ENCODE measurements around the gene ERV3-1. TPM values are rescaled to one million over a fixed set of nuclear protein-coding genes. Genes with fewer than 3 reads are reported as not detected.
"Not testable (repeated sequence)": the region's sequence is repeated elsewhere in the genome, so short reads cannot be mapped to it uniquely, and the experiment has no call there.

The ERV3-1 gene
- total and polyA plus RNA-seq, 9 of the 15 experiments (the other 6 are each of a cell fraction or from before 2014, with no cell fraction given) = 10.2 to 30.0 (median 22.0) TPM

- TF ChIP-seq ATF7 (IDR thresholded peaks at IDR 0.05) = peak; percentile 60; the same call in 1 of the 2 replicates
- peak; percentile 87 for TF ChIP-seq KLF16 (IDR thresholded peaks at IDR 0.05)
- TF ChIP-seq MYNN (IDR thresholded peaks at IDR 0.05) = peak; percentile 93
- TF ChIP-seq MYNN (CRISPR knock-in tag; IDR thresholded peaks at IDR 0.05); PBX2 (CRISPR knock-in tag; IDR thresholded peaks at IDR 0.05; ENCODE audit: low read depth): not testable (repeated sequence)
- TF ChIP-seq SMARCA4 (IDR thresholded peaks at IDR 0.05) = peak; percentile 94
- peak; percentile 46; the same call in 1 of the 2 replicates for TF ChIP-seq MTA3 (IDR thresholded peaks at IDR 0.05; ENCODE audit: borderline replicate concordance)
- peak; percentile 80 for TF ChIP-seq FOSL1 (tag; conservative IDR thresholded peaks at IDR 0.05)
- TF ChIP-seq KDM1A (IDR thresholded peaks at IDR 0.05) = peak; percentile 57 to 65; a peak in 3 of 4 replicates
- TF ChIP-seq ZNF589 (CRISPR knock-in tag; IDR thresholded peaks at IDR 0.05; ENCODE audit: low read depth) = peak; percentile 60; the same call in 1 of the 2 replicates
- peak; percentile 65; the same call in 1 of the 2 replicates for TF ChIP-seq NCOA1 (IDR thresholded peaks at IDR 0.05; ENCODE audit: low read depth)
- TF ChIP-seq NCOA2 (IDR thresholded peaks at IDR 0.05; ENCODE audit: partially characterized antibody in 2 of 2) = peak in 1 of 2 experiments; percentile 38
- TF ChIP-seq EHMT2 (IDR thresholded peaks at IDR 0.05) = peak; percentile 36; the same call in 1 of the 2 replicates
- peak; percentile 97 for TF ChIP-seq TCF3 (CRISPR knock-in tag; IDR thresholded peaks at IDR 0.05)
- TF ChIP-seq ARNT (IDR thresholded peaks at IDR 0.05) = peak in 1 of 2 experiments; percentile 80; a peak in 1 of 4 replicates
- peak; percentile 88 for TF ChIP-seq TFAP4 (CRISPR knock-in tag; IDR thresholded peaks at IDR 0.05; ENCODE audit: borderline replicate concordance)
- peak; percentile 78 for TF ChIP-seq POLR2AphosphoS5 (IDR thresholded peaks at IDR 0.05; ENCODE audit: control insufficient read depth, insufficient read depth, low read depth, low read length)
- TF ChIP-seq PBX2 (tag; conservative IDR thresholded peaks at IDR 0.05; ENCODE audit: low read depth) = peak; percentile 75
- peak; percentile 81 for TF ChIP-seq RNF2 (IDR thresholded peaks at IDR 0.05)
- 0 out of 2 replicates have a peak, but pooled peaks have one; percentile 34 for TF ChIP-seq MITF (IDR thresholded peaks at IDR 0.05)
- peak; percentile 74 for TF ChIP-seq PHB2 (IDR thresholded peaks at IDR 0.05; ENCODE audit: low read depth)
- peak; percentile 53 to 69 for TF ChIP-seq MNT (conservative IDR thresholded peaks at IDR 0.05)
- peak; percentile 47; the same call in 1 of the 2 replicates for TF ChIP-seq HSF4 (CRISPR knock-in tag; IDR thresholded peaks at IDR 0.05; ENCODE audit: borderline replicate concordance)
- TF ChIP-seq SOX6 (IDR thresholded peaks at IDR 0.05) = peak; percentile 88
Observed at GRCh38 chr7:64944667-64945502, 61.6 kb downstream of the ERV3-1 start (continued).

All from K562 (cell line).